Measurements from ENCODE around the gene COPS4.
"Not testable (repeated sequence)": the region's sequence is repeated elsewhere in the genome, so short reads cannot be mapped to it uniquely, and the experiment has no call there.

COPS4 gene

DNA sequence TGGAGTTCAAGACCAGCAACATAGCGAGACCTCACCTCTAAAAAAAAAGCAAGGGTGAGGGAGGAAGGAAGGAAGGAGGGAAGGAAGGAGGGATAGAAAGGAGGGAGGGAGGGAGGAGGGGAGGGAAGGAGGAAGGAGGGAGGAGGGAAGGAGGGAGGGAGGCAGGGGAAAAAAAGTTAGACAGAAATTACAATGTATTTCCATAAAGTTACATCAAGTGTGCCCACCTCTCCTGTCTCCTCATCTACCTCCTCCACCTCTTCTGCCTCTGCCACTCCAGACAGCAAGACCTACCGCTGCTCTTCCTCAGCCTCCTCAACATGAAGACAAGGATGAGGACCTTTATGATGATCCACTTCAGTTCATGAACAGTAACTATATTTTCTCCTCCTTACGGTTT lies 32.7 kb upstream of the COPS4 start:
- DNase-seq (ENCODE audit: low read depth, low spot score) = no peak
- H3K4me3 ChIP-seq (ENCODE audit: low read depth, low read length) = no peak overlapping the region
- TF ChIP-seq, protein P1, sequence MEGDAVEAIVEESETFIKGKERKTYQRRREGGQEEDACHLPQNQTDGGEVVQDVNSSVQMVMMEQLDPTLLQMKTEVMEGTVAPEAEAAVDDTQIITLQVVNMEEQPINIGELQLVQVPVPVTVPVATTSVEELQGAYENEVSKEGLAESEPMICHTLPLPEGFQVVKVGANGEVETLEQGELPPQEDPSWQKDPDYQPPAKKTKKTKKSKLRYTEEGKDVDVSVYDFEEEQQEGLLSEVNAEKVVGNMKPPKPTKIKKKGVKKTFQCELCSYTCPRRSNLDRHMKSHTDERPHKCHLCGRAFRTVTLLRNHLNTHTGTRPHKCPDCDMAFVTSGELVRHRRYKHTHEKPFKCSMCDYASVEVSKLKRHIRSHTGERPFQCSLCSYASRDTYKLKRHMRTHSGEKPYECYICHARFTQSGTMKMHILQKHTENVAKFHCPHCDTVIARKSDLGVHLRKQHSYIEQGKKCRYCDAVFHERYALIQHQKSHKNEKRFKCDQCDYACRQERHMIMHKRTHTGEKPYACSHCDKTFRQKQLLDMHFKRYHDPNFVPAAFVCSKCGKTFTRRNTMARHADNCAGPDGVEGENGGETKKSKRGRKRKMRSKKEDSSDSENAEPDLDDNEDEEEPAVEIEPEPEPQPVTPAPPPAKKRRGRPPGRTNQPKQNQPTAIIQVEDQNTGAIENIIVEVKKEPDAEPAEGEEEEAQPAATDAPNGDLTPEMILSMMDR (IDR thresholded peaks at IDR 0.05; ENCODE audit: low read depth, low read length) = no peak
- in situ Hi-C loops (cut with HindIII; ENCODE audit: low sequenced_read_pairs) = no loop called here

DNA sequence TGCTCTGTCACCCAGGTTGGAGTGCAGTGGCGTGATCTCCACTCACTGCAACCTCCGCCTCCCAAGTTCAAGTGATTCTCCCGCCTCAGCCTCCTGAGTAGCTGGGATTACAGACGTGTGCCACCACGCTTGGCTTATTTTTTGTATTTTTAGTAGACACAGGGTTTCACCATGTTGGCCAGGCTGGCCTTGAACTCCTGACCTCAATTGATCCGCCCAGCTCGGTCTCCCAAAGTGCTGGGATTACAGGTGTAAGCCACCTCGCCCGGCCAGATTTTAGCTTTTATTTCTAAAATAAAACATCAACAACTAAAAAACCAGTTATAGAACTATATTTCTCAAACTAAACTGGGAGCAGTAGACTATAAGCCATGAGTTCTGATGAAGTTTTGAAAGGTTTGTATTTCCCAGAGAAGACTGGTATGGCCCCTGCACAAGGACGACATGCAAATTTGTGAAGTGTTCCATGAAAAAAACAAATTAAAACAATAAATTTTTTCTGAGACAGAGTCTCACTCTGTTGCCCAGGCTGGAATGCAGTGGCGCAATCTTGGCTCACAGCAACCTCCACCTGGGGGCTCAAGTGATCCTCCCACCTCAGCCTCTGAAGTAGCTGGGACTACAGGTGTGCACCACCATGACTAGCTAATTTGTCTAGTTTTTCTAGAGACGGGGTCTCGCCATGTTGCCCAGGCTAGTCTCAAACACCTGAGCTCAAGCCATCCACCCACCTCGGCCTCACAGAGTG lies 31.8 kb upstream of the COPS4 start:
- DNase-seq (ENCODE audit: low read depth, low spot score); in situ Hi-C loops (cut with HindIII; ENCODE audit: low sequenced_read_pairs); H3K4me3 ChIP-seq (ENCODE audit: low read depth, low read length): not testable (repeated sequence)

GRCh38 chr4:83009529-83009928 lies 25.5 kb upstream of the COPS4 start:
- DNase-seq (ENCODE audit: low read depth, low spot score) = no peak
- H3K4me3 ChIP-seq (ENCODE audit: low read depth, low read length) = peak overlapping the region; percentile 91
- in situ Hi-C loops (cut with HindIII; ENCODE audit: low sequenced_read_pairs) = no loop called here
- TF ChIP-seq, protein P1 (IDR thresholded peaks at IDR 0.05; ENCODE audit: low read depth, low read length) = no peak

- TF ChIP-seq, protein P1 (IDR thresholded peaks at IDR 0.05; ENCODE audit: low read depth, low read length) = no peak
- DNase-seq (ENCODE audit: low read depth, low spot score) = peak; percentile 44
- H3K4me3 ChIP-seq (ENCODE audit: low read depth, low read length) = peak overlapping the region; percentile 91
- in situ Hi-C loops (cut with HindIII; ENCODE audit: low sequenced_read_pairs) = no loop called here
Measured at GRCh38 chr4:83010111-83010521, 24.9 kb upstream of the COPS4 start.

GRCh38 chr4:83010522-83011318 lies 24.3 kb upstream of the COPS4 start, which contains the start of gene LIN54:
Gene LIN54 (minus strand): TSS chr4:83010823. CDS start chr4:82984844, 25,979 bp downstream.
- peak; percentile 79 for DNase-seq (ENCODE audit: low read depth, low spot score)
- TF ChIP-seq, protein P1 (IDR thresholded peaks at IDR 0.05; ENCODE audit: low read depth, low read length) = no peak
- H3K4me3 ChIP-seq (ENCODE audit: low read depth, low read length) = peak within 1 kb of the TSS; percentile 91
- in situ Hi-C loops (cut with HindIII; ENCODE audit: low sequenced_read_pairs) = no loop called here

GRCh38 chr4:83011689-83012199 lies 23.2 kb upstream of the COPS4 start:
- DNase-seq (ENCODE audit: low read depth, low spot score) = peak; percentile 24
- in situ Hi-C loops (cut with HindIII; ENCODE audit: low sequenced_read_pairs) = no loop called here
- TF ChIP-seq, protein P1 (IDR thresholded peaks at IDR 0.05; ENCODE audit: low read depth, low read length) = no peak
- H3K4me3 ChIP-seq (ENCODE audit: low read depth, low read length) = peak overlapping the region; percentile 58
